ENCODE results near the gene RBMS1.

GRCh38 chr2:160325418-160325817 lies 168.2 kb downstream of the RBMS1 start:
- no peak for TF ChIP-seq CTCF (IDR thresholded peaks at IDR 0.05 in 4 of 5, conservative IDR thresholded peaks at IDR 0.05 in 1 of 5)
- TF ChIP-seq POLR2A (IDR thresholded peaks at IDR 0.05), result no peak
